CD4-positive, alpha-beta memory T cell (primary cell): Measurements from ENCODE around the gene ERC2. TPM values are rescaled to one million over a fixed set of nuclear protein-coding genes. Genes with fewer than 3 reads are reported as not detected.

Source experiments
- CTCF ChIA-PET: fragments of 350-600 bp; sonication (Branson Sonifier 250); formaldehyde crosslinking; loops from one replicate; lab custom pipeline; 2021; ENCODE audit warnings: inconsistent platforms; ENCODE audit not compliant: partially characterized antibody; lab: Charles Lee
- POLR2A ChIA-PET: fragments of 350-600 bp; sonication (Branson Sonifier 250); formaldehyde crosslinking; loops from one replicate; lab custom pipeline; 2021; ENCODE audit not compliant: partially characterized antibody; lab: Charles Lee
- DNase-seq, 5 donors: peaks; one replicate each; pipeline versions ENCODE4 v3.0.0 to v3.0.0-alpha.2; 2020 to 2022; ENCODE audit warnings: mixed read lengths in 1 of 5
- H3K27ac ChIP-seq: one replicate; pipeline ENCODE4 v1.7.0; 2013; ENCODE audit warnings: low read depth, low read length
- H3K27me3 ChIP-seq: 2 replicates; pipeline ENCODE4 v1.7.0; 2013; ENCODE audit warnings: mild to moderate bottlenecking, low read length, moderate library complexity; ENCODE audit not compliant: insufficient read depth
- H3K36me3 ChIP-seq: 2 replicates; pipeline ENCODE4 v1.7.0; 2013; ENCODE audit warnings: mild to moderate bottlenecking, low read length, moderate library complexity; ENCODE audit not compliant: insufficient read depth
- H3K4me1 ChIP-seq: 2 replicates; pipeline ENCODE4 v1.7.0; 2013; ENCODE audit warnings: mild to moderate bottlenecking, low read length, moderate library complexity; ENCODE audit not compliant: insufficient read depth
- H3K4me3 ChIP-seq, 2 donors: one replicate each; pipeline ENCODE4 v1.7.0; 2013; ENCODE audit warnings: low read length in 2 of 2, mild to moderate bottlenecking in 1 of 2
- H3K9me3 ChIP-seq, 2 donors: one replicate each; pipeline ENCODE4 v1.7.0; 2013; ENCODE audit warnings: low read length in 2 of 2, control low read depth in 1 of 2; ENCODE audit not compliant: control insufficient read depth in 1 of 2
- H3K27ac Mint-ChIP-seq, 7 donors: one replicate each; pipeline ENCODE4 v1.8.0; 2020 to 2021; ENCODE audit warnings: mixed read lengths in 7 of 7, mild to moderate bottlenecking in 6 of 7, inconsistent platforms in 3 of 7, moderate library complexity in 3 of 7
- H3K27me3 Mint-ChIP-seq, 2 donors: one replicate each; pipeline ENCODE4 v1.8.0; 2020 to 2021; ENCODE audit warnings: mixed read lengths in 2 of 2
- H3K36me3 Mint-ChIP-seq, 2 donors: one replicate each; pipeline ENCODE4 v1.8.0; 2020 to 2021; ENCODE audit warnings: mixed read lengths in 2 of 2, inconsistent platforms in 1 of 2, mild to moderate bottlenecking in 1 of 2
- H3K4me1 Mint-ChIP-seq, 4 donors: one replicate each; pipeline ENCODE4 v1.8.0; 2020 to 2021; ENCODE audit warnings: mixed read lengths in 4 of 4, mild to moderate bottlenecking in 1 of 4
- H3K4me3 Mint-ChIP-seq, 8 donors: one replicate each; pipeline ENCODE4 v1.8.0; 2020 to 2021; ENCODE audit warnings: mixed read lengths in 8 of 8, mild to moderate bottlenecking in 7 of 8, moderate library complexity in 6 of 8, inconsistent platforms in 3 of 8
- H3K9me3 Mint-ChIP-seq, 8 donors: one replicate each; pipeline ENCODE4 v1.8.0; 2020 to 2021; ENCODE audit warnings: mixed read lengths in 8 of 8, mild to moderate bottlenecking in 5 of 8, inconsistent platforms in 3 of 8, moderate library complexity in 1 of 8
- intact Hi-C: fragments of 100-400 bp; cut with micrococcal nuclease; formaldehyde crosslinking; loops from one replicate; pipeline ENCODE4 v1.15.1; 2023
- polyA plus RNA-seq, 2 donors: library from polyadenylated mRNA; unstranded; fragments of 300-500 nt; fragmentation: Illumina TruSeq; gene quantifications; one replicate each; pipeline ENCODE4 v1.2.3, GENCODE V29; 2021
- total RNA-seq, 2 experiments: library from RNA; stranded (reverse); gene quantifications; one replicate each; pipeline ENCODE4 v1.2.3, GENCODE V29; 2021

ERC2 gene
- total and polyA plus RNA-seq, 4 experiments from 2014 or later, result not detected

DNA sequence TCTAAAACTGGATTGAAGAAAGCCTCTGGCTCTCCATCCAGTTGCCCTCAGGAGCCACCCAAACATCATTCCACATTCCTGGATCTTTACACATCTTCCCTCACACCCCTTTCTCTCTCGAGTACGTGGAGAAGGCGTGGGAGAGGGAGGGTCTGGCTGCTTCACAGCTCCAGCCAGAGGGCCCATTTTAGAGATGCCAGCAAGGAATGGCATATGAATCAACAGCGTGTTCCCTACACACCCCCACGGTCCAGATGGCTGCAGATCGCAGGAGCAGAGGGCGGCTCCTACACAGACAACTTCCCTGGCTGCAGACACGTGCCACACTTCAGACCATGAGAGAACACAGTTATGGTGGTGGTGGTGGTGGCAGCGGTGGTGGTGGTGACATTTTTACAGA lies 280.1 kb downstream of the ERC2 start:
- CTCF ChIA-PET, result no interaction called here
- POLR2A ChIA-PET, result no interaction called here
- H3K36me3 Mint-ChIP-seq, result no peaks in the 10 kb centered on the region

DNA sequence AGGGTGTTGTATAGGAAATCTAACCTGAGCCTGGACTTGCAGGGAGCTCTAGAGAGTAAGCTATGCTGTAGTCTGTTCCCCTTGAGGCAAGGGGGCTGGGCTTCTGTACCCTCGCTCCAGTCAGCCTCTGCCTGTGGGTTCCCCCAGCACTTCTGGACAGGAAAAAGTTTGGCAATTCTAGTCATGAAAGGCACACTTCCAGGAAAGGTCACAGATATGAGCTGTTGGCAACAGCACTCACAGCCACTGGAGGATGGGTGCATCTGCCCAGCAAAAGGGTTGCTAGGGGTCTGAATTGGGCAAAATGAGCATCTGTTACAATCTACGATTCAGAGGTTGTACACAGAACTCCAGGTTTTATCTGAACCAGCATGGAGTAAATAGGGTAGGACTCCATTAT lies 281.2 kb downstream of the ERC2 start:
- intact Hi-C loops, result no loop called here
- POLR2A ChIA-PET, result no interaction called here
- no peaks in the 10 kb centered on the region for H3K36me3 Mint-ChIP-seq

More for the DNA sequence above, 280.1 kb downstream of the ERC2 start:
- no peaks in the 10 kb centered on the region for H3K4me1 Mint-ChIP-seq
- peaks cover 0 to 1% of the 10 kb centered on the region in 2 donors for H3K27me3 Mint-ChIP-seq
- H3K4me3 Mint-ChIP-seq, result no peak overlapping the region
- no peak for DNase-seq
- no peaks in the 10 kb centered on the region for H3K27me3 ChIP-seq
- H3K27ac Mint-ChIP-seq, result no peak overlapping the region
- no peaks in the 10 kb centered on the region for H3K36me3 ChIP-seq
- no peak overlapping the region for H3K4me3 ChIP-seq
- H3K9me3 ChIP-seq, result no peaks in the 10 kb centered on the region
- no peak overlapping the region for H3K27ac ChIP-seq
- intact Hi-C loops, result no loop called here
- H3K9me3 Mint-ChIP-seq, result no peaks in the 10 kb centered on the region
- H3K4me1 ChIP-seq, result no peaks in the 10 kb centered on the region

DNA sequence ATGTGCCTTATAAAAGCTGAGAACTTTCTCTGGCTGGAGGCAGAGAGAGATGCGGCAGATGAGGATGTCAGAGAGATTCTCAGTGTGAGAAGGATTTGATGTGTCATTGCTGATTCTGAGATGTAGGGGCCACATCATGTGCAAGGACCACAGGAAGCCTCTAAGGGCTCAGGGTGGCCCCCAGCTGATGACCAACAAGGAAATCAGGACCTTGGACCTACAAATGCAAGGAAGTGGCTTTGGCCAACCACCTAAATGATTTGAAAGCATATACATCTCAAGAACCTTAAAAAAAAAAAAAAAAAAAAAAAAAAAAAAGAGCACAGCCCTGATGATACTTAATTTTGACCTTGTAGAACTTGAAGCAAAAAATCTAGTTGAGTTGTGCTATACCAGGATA lies 282.4 kb downstream of the ERC2 start:
- Histone ChIP-seq H3K9me3 (no peaks in the 10 kb centered on the region), H3K4me3 (no peak overlapping the region), H3K36me3 (no peaks in the 10 kb centered on the region), H3K27me3 (no peaks in the 10 kb centered on the region), H3K4me1 (no peaks in the 10 kb centered on the region), H3K27ac (no peak overlapping the region)
- H3K9me3 Mint-ChIP-seq, result no peaks in the 10 kb centered on the region
- POLR2A ChIA-PET, result no interaction called here
- no peak for DNase-seq
- H3K27ac Mint-ChIP-seq, result no peak overlapping the region
- no peaks in the 10 kb centered on the region for H3K4me1 Mint-ChIP-seq
- H3K36me3 Mint-ChIP-seq, result no peaks in the 10 kb centered on the region
- peaks cover 0 to 1% of the 10 kb centered on the region in 2 donors for H3K27me3 Mint-ChIP-seq
- intact Hi-C loops, result no loop called here
- H3K4me3 Mint-ChIP-seq, result no peak overlapping the region
- CTCF ChIA-PET, result no interaction called here

More for the DNA sequence above, 281.2 kb downstream of the ERC2 start:
- H3K27ac ChIP-seq, result no peak overlapping the region
- Mint-ChIP-seq H3K9me3 (no peaks in the 10 kb centered on the region), H3K27me3 (peaks cover 0 to 1% of the 10 kb centered on the region in 2 donors), H3K4me3 (no peak overlapping the region), H3K4me1 (no peaks in the 10 kb centered on the region), H3K27ac (no peak overlapping the region)
- CTCF ChIA-PET, result no interaction called here
- no peaks in the 10 kb centered on the region for H3K36me3 ChIP-seq
- no peak overlapping the region for H3K4me3 ChIP-seq
- H3K27me3 ChIP-seq, result no peaks in the 10 kb centered on the region
- no peaks in the 10 kb centered on the region for H3K4me1 ChIP-seq
- H3K9me3 ChIP-seq, result no peaks in the 10 kb centered on the region
- DNase-seq, result no peak

DNA sequence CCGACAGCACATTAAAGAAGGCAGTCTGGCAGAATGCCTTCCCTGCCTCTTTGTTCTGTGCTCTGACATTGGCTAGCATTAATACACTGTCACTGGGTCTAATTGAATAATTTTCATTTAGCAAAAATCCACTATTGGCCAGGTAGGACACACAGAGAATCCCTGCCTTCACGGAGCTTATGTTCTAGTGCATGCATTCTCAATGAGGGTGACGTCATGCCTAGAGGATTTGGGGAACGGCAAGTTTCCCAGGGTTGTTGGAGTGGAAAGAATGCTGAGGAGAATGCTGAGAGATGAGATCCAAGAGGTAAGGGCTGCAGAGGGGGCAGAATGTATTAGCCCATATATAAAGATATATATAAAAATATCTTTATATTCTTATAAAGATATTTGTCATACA lies 284.7 kb downstream of the ERC2 start:
- no peak for DNase-seq
- Mint-ChIP-seq H3K9me3 (peaks cover 0 to 4% (median 0%) of the 10 kb centered on the region in 8 donors), H3K36me3 (no peaks in the 10 kb centered on the region), H3K27ac (no peak overlapping the region), H3K4me3 (no peak overlapping the region), H3K4me1 (no peaks in the 10 kb centered on the region), H3K27me3 (peaks cover 0 to 1% of the 10 kb centered on the region in 2 donors)
- Histone ChIP-seq H3K27ac (no peak overlapping the region), H3K4me1 (no peaks in the 10 kb centered on the region), H3K4me3 (no peak overlapping the region), H3K9me3 (no peaks in the 10 kb centered on the region), H3K27me3 (no peaks in the 10 kb centered on the region), H3K36me3 (no peaks in the 10 kb centered on the region)
- intact Hi-C loops, result no loop called here
- ChIA-PET CTCF (no interaction called here), POLR2A (no interaction called here)

DNA sequence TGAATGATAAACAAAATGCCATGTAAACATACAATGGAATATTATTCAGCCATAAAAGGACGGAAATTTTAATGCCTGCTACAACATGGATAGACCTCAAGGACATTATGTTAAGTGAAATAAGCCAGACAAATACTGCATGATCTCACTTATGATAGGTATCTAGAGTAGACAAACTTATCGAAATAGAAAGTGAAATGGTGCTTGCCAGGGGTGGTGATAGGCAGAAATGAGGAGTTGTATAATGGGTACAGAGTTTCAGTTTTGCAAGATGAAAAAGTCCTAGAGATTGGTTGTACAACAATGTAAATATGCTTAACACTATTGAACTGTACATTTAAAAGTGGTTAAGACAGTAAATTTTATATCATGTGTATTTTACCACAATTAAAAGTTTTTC lies 287.8 kb downstream of the ERC2 start:
- no peaks in the 10 kb centered on the region for H3K4me1 Mint-ChIP-seq
- POLR2A ChIA-PET, result no interaction called here
- H3K36me3 Mint-ChIP-seq, result no peaks in the 10 kb centered on the region
- intact Hi-C loops, result no loop called here
- H3K27ac Mint-ChIP-seq, result no peak overlapping the region
- Histone ChIP-seq H3K9me3 (no peaks in the 10 kb centered on the region), H3K36me3 (no peaks in the 10 kb centered on the region), H3K4me3 (no peak overlapping the region), H3K27me3 (no peaks in the 10 kb centered on the region), H3K4me1 (no peaks in the 10 kb centered on the region), H3K27ac (no peak overlapping the region)
- H3K27me3 Mint-ChIP-seq, result no peaks in the 10 kb centered on the region
- CTCF ChIA-PET, result no interaction called here
- H3K9me3 Mint-ChIP-seq, result peaks cover 0 to 4% (median 0%) of the 10 kb centered on the region in 8 donors
- no peak for DNase-seq
- no peak overlapping the region for H3K4me3 Mint-ChIP-seq

DNA sequence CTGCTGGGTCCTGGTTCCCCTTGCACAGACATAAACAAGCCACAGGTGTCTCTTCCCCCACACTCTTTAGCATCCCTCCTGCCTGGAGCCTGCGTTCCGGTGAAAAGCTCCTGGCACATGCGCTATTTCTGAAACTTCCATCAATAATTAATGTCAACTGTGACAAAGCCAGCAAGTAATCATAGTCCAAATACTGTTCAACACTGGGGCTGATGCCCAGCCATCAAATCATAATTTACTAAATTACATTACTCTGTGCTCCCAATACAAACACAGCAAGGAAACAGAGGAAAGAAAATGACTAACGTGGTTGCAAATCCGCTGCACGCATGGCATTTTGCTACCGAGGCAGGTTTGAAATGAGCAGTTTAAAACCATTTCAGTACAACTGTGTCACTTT lies 294.7 kb downstream of the ERC2 start:
- intact Hi-C loops, result no loop called here

DNA sequence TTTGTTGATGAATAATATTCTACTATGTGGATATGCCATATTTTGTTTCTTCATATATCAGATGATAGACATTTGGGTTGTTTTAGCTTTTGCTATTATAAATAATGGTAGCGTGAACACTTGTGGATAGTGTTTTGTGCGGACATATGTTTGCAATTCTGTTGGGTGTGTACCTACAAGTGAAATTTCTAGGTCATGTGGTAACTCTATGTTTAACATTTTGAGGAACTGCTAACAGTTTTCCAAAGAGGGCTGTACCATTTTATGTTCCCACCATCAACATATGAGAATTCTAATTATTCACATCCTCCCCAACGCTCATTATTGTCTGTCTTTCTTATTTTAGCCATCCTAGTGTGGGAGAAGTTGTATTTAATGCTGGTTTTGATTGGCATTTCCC lies 303.8 kb downstream of the ERC2 start:
- Mint-ChIP-seq H3K27me3 (peaks cover 0 to 2% of the 10 kb centered on the region in 2 donors), H3K4me1 (no peaks in the 10 kb centered on the region), H3K4me3 (no peak overlapping the region), H3K36me3 (no peaks in the 10 kb centered on the region), H3K27ac (no peak overlapping the region), H3K9me3 (peaks cover 0 to 19% (median 6%) of the 10 kb centered on the region in 8 donors)
- Histone ChIP-seq H3K9me3 (no peaks in the 10 kb centered on the region), H3K27me3 (no peaks in the 10 kb centered on the region), H3K27ac (no peak overlapping the region), H3K36me3 (no peaks in the 10 kb centered on the region), H3K4me3 (no peak overlapping the region), H3K4me1 (no peaks in the 10 kb centered on the region)
- DNase-seq, result no peak
- intact Hi-C loops, result no loop called here
- ChIA-PET CTCF (no interaction called here), POLR2A (no interaction called here)

More for the DNA sequence above, 294.7 kb downstream of the ERC2 start:
- H3K4me1 ChIP-seq, result no peaks in the 10 kb centered on the region
- no peak overlapping the region for H3K4me3 Mint-ChIP-seq
- H3K4me1 Mint-ChIP-seq, result no peaks in the 10 kb centered on the region
- no peak overlapping the region for H3K27ac Mint-ChIP-seq
- H3K27me3 ChIP-seq, result no peaks in the 10 kb centered on the region
- no peaks in the 10 kb centered on the region for H3K36me3 ChIP-seq
- ChIA-PET POLR2A (no interaction called here), CTCF (no interaction called here)
- H3K9me3 ChIP-seq, result no peaks in the 10 kb centered on the region
- no peaks in the 10 kb centered on the region for H3K36me3 Mint-ChIP-seq
- H3K27me3 Mint-ChIP-seq, result peaks cover 1 to 3% of the 10 kb centered on the region in 2 donors
- H3K27ac ChIP-seq, result no peak overlapping the region
- no peak overlapping the region for H3K4me3 ChIP-seq
- peaks cover 0 to 3% (median 0%) of the 10 kb centered on the region in 8 donors for H3K9me3 Mint-ChIP-seq
- DNase-seq, result no peak
